GM18505 (cell line): ENCODE data around the gene MOV10L1.
"Not testable (repeated sequence)": the region's sequence is repeated elsewhere in the genome, so short reads cannot be mapped to it uniquely, and the experiment has no call there.

Experiments
- ATAC-seq: cut with Tn5 transposase; IDR thresholded peaks from one replicate; pipeline ENCODE4 v1.9.1; 2021; ENCODE audit not compliant: unreplicated experiment
- POLR2A ChIP-seq: IDR thresholded peaks from 4 replicates; pipeline ENCODE4 v1.6.1; 2011; ENCODE audit warnings: borderline replicate concordance; ENCODE audit not compliant: insufficient read depth, insufficient read length; ENCODE audit errors: extremely low read depth

Gene MOV10L1

DNA sequence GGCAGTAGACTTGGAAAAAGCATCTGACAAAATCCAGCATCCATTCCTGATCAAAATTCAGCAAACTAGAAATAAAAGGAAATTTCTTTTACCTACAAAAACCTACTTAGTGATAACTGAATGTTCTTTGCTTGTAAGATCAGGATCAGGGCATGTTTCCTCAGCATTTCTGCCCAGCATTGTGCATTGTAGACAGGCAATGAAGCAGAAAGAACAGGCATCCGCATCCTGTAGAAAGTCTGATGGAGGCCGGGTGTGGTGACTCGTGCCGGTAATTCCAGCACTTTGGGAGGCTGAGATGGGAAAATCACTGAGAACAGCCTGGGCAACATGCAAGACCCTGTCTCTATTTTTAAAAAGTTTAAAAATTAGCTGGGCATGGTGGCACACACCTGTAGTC, 48.2 kb downstream of the MOV10L1 start:
- ATAC-seq = no peak
- TF ChIP-seq POLR2A = no peak

DNA sequence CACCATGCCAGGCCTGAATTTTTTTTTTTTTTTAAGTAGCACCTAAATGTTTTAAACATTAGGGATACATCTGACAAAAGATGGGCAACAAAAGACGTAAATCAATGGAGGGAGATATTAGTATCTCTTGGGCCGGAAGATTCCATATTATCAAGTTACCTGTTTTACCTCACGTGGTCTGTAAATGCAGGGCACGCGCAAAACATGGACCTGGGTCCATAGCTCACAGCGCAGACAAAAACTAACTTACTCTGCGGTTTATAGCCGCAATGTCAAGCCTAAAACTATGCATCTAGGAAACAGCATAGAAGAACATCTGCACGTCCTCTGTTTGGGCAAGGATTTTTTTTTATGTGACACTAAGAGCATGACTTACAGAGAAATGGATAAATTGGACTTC, 49.2 kb downstream of the MOV10L1 start:
- ATAC-seq = no peak
- TF ChIP-seq POLR2A = no peak

DNA sequence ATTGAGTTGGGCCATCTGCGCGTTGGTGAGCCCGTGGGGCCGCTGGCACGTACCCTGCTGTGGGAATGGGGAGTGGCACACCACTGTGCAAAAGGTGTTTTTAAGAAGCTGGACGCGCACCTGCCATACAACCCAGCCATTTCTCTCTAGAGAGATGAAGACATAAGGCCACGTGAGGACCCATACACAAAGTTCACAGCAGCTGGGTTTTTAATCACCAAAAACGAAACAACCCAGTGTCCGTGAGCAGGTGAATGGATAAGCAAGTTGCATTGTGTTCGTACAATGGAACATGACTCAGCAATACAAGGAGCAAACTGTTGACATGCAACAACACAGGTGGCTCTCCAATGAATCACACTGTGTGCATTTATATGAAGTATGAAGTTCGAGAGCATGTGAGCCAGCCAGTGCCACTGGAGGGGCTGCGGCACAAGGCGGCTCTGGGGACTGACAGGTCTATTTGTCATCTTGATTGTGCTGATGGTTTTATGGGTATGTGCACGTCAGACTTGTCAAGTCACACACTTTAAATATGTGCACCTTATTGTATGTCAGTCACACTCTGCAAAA, 50.1 kb downstream of the MOV10L1 start:
- ATAC-seq = no peak
- no peak for TF ChIP-seq POLR2A

DNA sequence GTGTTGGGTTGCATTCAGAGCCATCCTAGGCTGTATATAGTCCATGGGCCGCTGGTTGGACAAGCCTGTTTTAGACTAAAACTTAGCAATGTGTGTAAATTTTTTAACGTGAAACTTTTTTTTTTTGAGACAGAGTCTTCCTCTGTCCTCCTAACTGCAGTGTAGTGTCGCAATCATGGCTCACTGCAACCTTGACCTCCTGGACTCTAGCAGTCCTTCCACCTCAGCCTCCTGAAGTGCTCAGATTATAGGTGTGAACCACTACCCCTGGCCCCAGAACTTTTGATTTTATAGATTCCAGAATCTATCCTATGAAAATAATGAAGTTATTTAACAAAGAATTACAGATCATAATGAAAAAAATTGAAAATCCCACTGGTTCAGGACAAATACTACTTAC, 50.8 kb downstream of the MOV10L1 start:
- no peak for ATAC-seq
- TF ChIP-seq POLR2A = no peak

DNA sequence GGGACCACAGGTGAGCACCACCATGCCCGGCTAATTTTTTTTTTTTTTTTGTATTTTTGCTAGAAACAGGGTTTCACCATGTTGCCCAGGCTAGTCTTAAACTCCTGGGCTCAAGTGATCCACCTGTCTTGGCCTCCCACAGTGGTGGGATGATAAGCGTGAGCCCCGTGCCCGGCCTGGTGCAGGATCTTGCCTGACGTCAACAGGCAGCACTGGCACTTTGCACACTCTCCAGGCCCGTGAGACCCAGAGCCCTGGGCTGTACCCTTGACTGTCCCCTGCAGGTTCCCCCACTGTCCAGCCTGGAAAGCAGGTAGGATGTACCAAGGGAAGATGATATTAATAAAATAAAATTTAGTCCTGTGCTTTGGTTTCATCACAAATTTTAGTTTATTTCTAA, 51.7 kb downstream of the MOV10L1 start:
- ATAC-seq = no peak
- no peak for TF ChIP-seq POLR2A

DNA sequence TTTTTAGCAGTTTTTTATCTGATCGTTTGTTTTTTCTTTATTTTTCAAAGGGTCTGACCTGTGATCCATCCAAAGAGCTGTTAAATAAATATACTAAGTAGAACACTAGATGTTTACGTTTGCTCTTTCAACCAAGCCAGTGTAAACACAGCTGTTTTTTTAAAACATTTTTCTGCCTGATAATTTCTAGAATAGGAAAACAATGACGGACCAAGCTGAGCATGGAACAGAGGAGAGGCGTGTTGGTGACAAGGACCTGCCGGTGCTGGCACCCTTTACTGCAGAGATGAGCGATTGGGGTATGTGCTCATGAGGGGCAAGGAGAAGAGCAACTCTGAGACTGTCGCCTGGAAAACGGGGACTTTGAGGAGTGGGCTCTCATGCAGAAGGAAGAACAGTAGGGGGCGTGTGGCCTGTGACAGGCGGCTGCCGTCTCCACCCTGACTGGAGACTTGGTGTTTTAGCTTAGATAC, 52.1 kb downstream of the MOV10L1 start:
- ATAC-seq = no peak
- TF ChIP-seq POLR2A = no peak

DNA sequence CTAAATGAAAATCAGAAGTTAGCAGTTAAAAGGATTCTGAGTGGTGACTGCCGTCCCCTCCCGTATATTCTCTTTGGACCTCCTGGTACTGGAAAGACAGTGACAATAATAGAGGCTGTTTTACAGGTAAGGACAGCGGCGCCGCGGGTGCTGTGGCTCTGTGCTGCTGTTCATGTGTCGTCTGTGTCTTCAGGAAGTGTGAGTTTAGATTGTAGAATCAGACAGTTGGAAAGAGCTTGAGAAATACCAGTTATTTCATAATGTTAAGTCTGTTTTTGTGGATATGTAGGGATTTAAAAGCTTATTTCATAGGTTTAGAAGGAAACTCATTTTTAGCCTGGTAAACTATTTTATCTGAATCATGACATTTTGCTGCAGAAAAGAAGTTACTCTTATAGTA, 53.3 kb downstream of the MOV10L1 start:
- ATAC-seq = no peak
- no peak for TF ChIP-seq POLR2A

DNA sequence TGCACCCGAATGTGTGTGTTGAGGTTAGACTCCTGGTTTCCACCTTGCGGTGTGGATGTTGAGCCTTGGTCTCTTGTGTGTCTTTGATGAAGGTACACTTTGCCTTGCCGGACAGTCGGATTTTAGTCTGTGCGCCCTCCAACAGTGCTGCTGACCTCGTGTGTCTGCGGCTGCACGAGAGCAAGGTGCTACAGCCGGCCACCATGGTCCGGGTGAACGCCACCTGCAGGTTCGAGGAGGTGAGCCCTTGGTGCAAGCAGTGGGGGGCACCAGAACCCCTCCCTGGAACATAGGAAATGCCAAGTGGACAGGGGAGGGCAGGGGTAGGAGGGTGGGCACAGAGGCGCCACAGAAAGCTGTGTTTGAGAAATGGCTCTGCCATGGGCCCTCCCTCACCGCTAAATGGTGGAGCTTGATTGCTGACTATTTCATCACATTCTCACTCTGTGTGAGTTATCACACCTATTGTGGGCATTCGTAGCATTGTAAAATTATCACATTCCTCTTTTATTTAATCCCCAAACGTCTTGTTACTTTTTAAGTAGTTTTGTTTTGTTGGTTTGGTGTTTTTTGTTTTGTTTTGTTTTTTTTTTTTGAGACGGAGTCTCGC, 54.3 kb downstream of the MOV10L1 start:
- no peak for ATAC-seq
- no peak for TF ChIP-seq POLR2A

DNA sequence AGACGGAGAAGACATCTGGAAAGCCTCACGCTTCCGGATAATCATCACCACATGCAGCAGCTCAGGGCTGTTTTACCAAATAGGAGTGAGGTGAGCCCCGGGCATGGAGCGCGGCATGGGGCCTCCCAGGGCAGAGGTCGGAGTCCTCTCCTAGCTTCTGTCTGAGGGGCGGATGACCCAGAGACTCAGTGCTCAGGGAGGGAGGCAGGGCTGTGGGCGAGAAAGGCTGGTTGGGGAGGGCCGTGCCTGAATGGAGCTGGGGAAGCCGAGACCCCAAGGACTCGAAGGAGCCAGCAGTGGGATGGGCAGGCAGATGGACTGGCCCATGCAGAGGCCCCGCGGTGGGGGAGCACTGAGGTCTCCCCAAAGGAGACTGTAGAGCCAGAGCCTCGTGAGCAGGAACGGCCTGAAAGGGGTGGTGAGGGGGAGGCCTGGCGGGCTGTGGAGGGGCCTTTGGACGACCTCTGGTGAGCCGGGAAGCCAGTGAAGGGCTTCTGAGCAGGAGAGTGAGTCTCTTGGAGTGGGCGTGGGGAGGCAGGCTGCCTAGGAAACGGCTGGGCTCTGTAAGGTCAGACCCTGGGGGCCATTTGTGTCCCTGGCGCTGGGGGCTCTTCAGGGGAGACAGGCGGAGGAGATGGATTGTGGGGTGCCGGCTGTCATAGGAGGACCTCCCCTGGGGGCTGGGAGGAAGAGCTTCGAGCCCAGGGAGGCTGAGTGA, 56.1 kb downstream of the MOV10L1 start:
- ATAC-seq = no peak
- TF ChIP-seq POLR2A = no peak

DNA sequence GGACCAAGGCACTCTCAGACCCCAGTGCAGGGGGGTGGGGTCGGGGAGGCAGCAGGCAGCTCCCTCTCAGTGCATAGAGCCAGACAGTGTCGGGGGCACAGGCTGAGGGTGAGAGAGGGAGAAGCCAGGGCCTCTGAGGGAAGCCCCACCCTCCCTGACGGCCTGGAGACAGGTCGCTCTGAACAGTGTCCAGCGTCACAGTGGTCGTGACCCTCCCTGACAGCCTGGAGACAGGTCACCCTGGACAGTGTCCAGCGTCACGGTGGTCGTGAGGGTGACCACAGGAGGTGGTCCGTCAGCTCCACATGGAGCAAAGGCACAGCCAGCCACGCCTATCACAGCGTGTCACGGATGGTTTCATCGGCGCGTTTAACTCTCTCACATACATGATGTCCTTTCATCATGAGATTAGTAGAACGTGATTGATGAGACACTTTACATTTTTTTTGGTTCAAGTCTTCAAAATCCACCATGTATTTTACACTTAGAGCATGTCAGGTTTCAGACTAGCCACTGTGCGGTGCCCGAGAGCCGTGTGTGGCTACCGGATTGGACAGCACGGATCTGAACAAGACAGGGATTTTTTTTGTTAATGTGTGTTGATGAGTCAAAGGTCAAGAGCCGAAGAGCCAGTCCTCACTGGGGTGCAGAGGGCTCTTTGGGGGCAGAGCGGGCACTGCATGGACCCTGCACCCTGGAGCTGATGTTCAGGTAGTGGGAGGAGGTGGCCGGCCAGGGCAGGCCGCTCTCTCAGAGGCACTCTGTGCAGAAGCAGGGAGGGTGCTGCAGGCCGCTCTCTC, 56.8 kb downstream of the MOV10L1 start:
- ATAC-seq = no peak
- TF ChIP-seq POLR2A = no peak

DNA sequence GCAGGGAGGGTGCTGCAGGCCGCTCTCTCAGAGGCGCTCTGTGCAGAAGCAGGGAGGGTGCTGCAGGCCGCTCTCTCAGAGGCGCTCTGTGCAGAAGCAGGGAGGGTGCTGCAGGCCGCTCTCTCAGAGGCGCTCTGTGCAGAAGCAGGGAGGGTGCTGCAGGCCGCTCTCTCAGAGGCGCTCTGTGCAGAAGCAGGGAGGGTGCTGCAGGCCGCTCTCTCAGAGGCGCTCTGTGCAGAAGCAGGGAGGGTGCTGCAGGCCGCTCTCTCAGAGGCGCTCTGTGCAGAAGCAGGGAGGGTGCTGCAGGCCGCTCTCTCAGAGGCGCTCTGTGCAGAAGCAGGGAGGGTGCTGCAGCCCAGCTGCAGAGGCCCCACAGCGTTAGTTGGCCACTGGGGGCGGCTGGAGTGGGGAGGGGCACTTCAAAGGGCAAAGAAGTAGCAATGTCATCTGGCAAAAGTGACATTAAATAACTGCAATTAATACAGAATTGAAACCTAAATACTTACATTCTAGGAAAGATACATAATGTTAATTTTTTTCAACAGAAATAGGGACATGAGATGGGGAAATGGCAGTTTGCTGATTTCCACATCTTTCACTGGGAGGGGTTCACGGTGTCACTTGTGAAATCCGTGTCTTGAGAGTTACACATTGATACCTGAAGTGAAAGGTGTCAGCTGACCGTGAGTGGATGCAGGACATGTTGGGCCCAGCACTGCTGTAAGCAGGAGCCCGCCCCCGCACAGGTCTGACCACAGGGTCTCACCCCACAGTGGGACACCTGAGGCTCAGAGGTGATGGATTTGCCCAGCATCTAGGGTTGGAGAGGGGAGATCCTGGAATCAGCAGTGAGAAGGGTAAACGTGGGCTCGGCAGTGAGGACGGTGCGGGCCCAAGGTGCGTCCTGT, 57.7 kb downstream of the MOV10L1 start:
- not testable (repeated sequence) for ATAC-seq

DNA sequence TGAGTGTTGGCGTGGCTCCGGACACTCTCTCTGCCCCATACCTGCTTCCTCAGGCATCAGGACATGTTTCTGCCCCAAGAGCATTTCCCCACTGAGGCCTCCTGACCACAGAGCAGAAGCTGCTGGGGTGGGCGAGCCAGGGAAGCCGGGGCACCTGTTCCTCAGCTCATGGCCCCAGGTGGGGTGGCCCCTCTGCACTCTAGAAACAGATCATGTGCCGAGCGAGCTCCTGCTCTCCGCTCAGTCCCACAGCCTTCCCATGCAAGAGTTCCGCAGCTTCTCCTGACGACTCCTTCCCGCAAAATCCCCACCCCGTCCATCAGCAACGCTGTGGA, 58.3 kb downstream of the MOV10L1 start:
- no peak for ATAC-seq
- TF ChIP-seq POLR2A = no peak
